Endometrium (tissue), 2 donors: ENCODE data around the gene ATAD1.
"Not testable (repeated sequence)": the region's sequence is repeated elsewhere in the genome, so short reads cannot be mapped to it uniquely, and the experiment has no call there.

ENCODE experiments used
- FAIRE-seq: peaks from 2 replicates; lab custom pipeline; 2012; peaks lifted over from hg19 to GRCh38; lab: Jason Lieb, UNC
- donor health status: control.
- donor health status: control.

Gene ATAD1

DNA sequence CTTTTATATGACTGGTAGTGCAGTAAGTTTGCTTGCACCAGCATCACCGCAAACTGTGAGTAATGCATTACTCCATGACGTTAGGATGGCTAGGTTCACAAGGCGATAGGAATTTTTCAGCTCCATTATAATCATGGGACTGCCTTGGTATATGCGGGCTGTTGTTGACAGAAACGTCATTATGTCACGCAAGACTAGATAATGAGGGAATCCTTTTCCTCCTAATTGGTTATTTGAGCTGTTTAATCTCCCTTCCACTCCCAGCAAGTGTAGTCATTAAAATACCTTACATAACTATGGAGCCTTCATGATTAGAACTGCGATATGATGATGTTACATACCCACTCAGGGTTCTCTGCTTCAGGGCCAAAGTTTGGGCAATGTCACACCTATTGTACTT lies 28.0 kb upstream of the ATAD1 start:
- FAIRE-seq, result no peak

DNA sequence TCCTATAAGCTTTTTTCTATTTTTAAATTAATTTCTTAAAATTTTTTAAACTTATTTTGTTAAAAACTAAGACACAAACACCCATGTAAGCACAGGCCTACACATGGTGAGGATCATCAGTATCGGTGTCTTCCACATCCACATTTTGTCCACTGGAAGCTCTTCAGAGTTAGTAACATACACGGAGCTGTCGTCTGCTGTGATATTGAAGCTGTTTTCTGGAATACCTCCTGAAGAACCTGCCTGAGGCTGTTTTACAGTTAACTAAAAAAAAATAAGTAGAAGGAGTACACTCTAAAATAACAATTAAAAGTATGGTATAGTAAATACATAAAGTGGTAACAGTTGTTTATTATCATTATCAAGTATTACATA lies 27.6 kb upstream of the ATAD1 start:
- FAIRE-seq, result no peak

DNA sequence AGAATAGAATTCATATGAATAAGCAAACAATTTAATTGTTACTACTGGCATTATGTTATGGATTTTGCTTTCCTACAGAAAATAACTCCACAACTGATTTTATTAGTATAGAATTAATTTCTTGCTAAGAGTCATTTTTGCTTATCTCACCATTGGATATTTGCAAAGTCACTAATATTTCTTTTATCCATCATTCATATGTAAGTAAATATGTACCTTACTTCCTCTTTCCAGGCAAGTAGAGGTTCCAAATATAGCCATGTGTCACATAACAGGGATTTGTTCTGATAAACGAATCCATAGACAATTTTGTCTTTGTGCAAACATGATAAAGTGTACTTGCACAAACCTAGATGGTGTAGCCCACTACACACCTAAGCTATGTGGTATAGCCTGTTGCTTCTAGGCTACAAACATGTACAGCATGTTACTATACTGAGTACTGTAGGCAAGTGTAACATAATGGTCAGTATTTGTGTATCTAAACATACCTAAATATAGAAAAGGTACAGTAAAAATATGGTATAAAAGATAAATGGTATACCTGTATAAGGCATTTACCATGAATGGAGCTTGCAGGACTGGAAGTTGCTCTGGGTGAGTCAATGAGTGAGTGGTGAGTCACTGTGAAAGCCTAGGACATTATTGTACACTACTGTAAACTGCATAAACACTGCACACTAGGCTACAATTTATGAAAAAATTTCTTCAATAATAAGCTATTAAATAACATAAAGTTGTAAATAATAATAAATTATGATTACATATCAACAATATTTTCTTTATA lies 27.0 kb upstream of the ATAD1 start:
- FAIRE-seq, result peak; percentile 48

DNA sequence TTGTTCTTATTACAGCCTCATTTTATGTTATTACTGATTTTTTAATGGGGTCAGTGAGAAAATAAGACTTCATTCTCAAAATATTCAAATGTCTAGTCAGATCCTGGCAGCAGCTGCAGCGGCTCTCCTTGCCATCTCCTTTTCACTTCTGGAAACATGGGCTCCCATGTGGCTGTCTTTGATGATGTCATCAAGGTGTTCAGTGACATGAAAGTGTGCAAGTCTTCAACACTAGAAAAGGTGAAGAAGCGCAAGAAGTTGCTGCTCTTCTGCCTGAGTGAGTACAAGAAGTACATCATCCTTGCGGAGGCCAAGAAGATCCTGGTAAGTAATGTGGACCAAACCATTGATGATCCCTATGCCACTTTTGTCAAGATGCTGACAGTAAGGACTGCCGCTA lies 25.7 kb upstream of the ATAD1 start:
- no peak for FAIRE-seq

DNA sequence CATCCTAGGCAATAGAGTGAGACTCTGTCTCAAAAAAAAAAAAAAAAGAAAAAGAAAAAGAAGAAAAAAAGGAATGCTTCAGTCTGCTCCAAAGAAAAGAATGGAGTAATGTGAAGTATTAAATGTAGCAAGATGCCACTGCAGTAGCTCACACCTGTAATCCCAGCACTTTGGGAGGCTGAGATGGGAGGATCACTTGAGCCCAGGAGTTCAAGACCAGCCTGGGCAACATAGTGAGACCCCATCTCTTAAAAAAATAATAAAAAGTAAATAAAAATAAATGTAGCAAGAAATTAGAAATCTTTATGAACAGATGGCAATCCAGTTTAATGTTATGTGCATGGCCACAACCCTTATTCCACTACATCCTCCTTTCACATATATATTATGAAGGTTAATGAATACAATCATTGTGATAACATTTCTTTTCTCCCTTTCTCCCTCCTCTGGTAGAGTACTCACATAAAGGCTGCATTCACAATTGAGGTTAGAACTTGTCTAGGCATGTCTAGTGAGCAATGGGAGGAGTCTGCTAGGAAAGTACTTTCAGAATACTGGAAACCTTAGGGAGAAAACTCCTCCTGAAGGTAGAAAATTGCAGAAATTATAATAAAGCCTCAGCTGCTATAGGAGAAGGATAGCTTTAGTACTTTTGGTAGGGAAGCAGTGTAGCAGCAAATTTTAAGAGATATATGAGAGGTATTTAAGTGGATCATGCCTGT lies 24.9 kb upstream of the ATAD1 start:
- FAIRE-seq, result no peak

DNA sequence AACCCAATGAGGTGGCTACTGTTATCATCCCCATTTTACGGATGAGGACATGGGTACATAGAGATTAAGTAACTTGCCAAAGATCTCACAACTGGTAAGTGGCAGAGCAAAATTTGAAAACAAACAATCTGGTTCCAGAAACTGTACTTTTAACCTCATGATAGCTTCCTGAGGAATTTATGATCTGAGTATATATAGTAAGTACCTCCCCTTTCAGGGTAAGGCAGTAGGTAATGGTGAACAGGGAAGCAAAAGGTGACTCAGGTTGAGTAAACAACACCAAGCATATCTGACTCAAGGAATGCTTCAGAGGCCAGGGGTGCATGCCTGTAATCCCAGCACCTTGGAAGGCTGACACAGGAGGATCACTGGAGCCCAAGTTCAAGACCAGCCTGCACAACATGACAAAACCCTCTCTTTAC lies 24.2 kb upstream of the ATAD1 start:
- no peak for FAIRE-seq

DNA sequence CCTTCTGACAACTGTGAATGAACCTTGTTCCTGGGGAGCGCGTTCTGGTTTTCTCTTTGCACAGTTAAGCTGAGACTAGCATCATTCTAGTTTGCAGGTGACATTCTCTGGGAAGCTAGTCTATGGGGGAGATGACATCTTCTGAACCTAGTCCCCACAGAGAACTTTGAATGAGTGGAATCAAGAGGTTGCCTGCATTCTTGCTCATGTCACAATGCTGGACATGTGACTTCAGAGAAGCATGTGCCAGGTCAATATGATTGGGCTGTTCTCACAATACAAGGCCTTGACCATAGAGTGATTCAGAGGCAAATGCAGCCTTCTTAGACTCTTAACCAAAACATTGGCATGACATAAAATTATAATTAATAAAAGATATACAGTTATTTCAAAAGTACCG lies 23.2 kb upstream of the ATAD1 start:
- FAIRE-seq, result no peak

DNA sequence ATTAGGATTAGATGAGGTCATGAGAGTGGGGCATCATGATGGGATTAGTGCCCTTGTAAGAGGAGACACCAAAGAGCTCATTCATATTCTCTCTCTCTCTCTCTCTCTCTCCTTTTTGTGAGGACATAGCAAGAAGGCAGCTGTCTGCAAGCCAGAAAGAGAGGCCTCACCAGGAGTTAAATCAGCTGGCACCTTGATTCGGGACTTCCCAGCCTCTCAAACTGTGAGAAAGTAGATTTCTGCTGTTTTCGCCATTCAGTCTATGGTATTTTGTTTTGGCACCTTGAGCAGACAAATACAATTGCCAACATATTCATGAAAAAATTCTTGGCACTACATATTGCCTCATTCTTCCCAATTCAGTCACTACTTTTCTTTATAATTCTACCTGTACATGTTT lies 20.6 kb upstream of the ATAD1 start:
- no peak for FAIRE-seq

DNA sequence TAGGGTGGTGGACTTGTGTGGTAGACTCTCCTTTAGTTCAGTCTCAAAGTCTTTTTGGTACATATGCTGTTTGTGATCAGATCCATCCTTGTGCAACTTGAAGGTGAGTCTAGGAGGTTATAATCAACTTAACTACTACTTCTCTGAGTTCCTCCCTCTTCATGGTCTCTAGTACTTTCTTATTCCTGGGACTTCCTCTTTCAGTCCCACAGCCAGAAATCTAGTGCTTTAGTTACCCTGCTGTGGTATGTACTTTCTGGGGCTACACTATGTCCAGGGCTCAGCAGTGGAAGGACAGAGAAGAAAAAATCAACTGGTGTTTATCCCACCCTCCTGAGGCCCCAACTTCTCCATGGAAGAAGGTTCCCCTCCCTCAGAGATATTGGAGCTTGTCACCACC lies 19.4 kb upstream of the ATAD1 start:
- no peak for FAIRE-seq

DNA sequence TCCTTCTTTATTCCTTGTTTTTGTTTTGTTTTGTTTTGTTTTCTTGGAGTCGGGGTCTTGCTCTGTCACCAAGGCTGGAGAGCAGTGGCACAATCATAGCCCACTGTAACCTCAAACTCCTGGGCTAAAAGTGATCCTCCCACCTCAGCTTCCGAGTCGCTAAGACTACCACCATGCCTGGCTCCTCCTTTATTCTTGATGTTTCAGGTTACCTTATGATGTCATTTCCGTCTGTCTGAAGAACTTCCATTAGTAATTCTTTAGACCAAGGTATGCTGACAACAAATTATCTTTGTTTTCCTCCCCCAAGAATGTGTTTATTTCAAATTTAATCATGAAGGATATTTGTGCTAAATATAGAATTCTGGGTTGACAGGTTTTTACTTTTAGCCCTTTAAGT lies 18.1 kb upstream of the ATAD1 start:
- no peak for FAIRE-seq

DNA sequence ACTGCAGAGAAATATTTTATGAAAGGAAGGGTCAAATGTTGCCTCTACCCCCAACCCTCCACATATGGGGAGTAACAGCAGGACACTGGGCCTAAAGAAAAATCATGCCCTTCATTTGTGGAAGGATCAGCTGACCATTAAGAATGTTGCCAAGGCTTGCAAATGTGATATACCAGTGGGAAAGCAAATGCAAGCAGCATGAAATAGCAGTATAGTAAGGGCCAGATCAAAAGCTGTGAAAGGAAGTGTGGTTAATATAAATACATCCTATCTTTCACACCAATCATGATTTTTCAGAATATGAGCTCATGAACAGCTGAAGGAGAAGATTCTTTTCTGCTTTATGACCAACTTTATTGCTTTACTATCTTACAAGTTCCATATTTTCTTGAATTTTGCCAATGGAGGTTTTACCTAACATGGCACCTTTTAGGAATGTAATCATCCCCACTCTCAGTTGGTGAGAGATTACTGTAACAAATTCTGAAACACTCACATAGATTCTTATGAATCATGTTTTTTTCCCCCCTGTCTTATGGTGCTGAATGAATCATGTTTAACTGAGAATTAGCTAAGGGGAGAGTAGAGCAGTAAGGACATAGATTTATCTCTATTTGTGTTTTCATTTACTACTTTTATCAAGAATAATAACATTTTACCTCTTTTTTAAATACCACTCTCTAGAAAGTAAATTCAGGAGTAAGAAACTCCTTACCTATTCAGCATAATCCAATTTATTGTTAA lies 12.1 kb upstream of the ATAD1 start:
- no peak for FAIRE-seq

DNA sequence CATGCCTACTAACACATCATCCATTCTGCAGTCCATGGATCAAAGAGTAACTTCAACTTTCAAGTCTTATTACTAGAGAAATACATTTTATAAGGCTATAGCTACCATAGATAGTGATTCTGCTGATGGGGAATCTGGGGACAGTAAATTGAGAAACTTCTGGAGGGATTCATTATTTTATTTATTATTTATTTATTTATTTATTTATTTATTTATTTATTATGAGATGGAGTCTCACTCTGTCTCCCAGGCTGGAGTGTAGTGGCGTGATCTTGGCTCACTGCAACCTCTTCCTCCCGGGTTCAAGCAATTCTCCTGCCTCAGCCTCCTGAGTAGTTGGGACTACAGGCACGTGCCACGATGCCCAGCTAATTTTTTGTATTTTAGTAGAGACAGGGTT lies 11.0 kb upstream of the ATAD1 start:
- FAIRE-seq, result not testable (repeated sequence)

DNA sequence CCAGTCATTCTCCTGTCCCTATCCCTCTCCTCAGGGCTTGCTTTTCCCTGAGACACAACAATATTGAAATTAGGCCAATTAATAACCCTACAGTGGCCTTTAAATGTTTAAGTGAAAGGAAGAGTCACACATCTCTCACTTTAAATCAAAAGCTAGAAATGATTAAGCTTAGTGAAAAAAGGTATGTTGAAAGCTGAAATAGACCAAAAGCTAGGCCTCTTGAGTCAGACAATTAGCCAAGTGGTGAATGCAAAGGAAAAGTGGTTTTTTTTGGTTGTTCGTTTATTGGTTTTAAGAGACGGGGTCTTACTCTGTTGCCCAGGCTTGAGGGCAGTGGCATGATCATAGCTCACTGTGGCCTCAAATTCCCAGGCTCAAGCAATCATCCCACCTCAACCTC lies 9.7 kb upstream of the ATAD1 start:
- FAIRE-seq, result no peak

DNA sequence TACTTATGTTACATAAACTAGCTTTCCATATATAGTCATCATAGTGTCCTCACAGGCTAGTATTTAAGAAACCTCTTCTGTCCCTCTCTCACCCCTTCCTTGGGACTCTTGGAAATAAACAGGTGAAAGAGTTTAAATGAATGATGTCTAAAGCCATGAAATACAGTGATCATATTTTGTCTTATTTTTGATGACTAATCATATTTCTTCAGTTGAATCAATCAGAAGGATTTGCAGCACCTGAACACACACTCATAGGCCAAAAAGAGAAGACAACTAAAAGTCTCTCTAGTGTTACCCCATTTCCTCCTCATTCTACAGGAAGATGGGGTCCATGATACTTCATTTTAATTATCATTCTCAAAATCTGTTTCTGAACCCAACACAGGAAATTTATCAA lies 8.6 kb upstream of the ATAD1 start:
- no peak for FAIRE-seq

DNA sequence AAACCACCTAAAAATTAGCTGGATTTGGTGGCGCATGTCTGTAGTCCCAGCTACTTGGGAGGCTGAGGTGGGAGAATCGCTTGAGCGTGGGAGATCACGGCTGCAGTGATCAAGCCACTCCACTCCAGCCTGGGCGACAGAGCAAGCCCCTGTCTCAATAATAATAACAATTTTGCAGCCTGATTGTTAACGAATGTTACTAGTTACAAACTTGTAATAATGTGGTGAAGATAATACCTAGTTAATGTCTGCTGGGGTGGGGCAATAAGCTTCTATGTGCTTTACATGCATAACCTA lies 1.2 kb upstream of the ATAD1 start:
- FAIRE-seq, result no peak

DNA sequence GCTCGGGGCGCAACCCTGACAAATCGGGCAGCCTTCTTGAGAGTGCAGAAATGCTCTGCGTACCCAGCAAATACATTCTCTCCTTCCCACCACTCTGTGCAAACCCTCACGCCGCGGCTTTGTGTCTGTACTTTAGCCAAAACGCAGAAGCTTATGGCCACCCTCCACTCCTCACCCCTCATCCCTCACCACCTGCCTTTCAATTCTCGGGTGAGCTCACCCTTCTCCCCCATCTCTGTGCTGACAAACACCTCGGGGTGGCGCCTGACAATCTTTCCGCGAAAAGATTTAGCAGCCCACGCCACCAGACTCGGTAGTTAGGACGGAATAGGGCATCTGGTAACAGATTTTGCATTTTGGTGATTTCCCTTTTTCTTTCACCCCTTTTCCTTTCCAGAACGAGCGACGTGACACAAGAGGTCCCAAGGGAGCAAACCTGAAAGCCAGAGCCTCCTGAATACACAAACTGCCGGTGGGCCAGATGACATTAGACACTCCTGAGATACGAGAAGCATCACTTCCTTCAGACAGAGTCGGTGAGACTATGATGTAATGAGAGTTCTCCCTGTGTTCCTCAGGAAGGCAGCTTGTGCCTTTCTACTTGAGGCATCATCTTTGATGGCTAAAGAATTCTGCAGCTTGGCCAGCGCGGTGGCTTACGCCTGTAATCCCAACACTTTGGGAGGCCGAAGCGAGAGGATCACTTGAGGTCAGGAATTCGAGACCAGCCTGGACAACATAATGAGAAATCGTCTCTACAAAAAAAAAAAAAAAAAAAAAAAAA lies 671 bp upstream of the ATAD1 start:
- FAIRE-seq, result no peak

DNA sequence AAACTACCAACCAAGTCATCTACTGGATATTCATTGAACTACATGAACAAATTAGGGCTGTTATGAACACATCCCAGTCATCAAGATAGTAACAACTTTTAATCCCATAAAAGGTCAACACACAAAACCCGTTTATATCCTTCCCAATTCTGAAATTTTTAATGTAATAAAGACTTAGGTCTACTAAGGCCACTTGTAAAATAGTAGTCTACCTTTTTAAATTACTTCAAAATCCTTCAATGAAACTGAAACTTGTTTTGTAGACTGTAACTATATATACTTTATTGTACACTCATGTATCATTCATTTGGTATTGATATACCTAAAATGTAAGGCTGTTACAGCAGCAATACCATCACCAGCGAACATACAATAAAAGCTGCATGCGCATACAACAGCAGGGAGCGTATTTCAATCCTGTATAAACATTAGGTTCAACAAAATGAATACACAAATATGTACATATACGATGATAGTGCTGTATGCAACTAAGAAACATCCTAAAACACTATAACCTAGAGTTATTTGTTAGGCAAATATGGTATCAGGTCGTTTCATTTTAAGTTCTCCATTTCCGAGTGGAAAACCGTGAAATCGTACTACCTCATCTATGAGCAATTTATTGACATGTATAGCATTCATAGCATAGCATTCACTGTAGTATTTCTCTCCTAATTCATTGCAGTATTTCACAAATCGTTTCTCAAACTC lies 973 bp downstream of the ATAD1 start:
- FAIRE-seq, result no peak

DNA sequence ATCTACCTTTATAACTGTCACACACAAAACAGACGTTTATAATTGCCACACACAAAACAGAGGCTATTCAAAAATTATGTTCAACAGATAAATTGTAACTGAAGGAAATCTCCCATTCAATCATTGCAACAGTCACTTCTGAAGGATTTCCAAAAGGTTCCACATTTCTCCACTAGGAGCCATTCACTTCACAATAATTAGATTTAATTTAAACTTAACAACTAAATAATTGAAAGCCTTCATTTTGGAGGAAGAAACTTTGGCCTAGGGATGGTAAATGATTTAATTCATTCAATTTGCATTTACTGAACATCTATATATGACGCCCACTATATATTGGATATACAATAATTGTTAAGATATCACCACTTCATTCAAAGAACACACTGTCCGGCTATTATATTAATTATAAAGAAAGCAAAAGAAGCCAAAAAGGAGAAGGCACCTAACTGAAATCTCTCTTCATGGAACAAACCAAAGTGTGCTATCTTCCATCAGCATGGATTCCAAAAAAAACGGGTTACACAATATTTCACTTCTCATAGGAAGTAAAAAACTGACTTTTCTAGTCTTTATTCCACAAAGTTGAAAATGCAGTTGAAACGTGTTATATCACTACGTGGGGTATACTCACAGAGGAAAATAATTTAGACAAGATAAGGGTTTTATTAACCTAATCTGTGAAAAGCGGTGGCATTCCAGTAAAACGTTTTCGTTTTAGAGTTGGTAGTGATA lies 1.7 kb downstream of the ATAD1 start:
- no peak for FAIRE-seq

DNA sequence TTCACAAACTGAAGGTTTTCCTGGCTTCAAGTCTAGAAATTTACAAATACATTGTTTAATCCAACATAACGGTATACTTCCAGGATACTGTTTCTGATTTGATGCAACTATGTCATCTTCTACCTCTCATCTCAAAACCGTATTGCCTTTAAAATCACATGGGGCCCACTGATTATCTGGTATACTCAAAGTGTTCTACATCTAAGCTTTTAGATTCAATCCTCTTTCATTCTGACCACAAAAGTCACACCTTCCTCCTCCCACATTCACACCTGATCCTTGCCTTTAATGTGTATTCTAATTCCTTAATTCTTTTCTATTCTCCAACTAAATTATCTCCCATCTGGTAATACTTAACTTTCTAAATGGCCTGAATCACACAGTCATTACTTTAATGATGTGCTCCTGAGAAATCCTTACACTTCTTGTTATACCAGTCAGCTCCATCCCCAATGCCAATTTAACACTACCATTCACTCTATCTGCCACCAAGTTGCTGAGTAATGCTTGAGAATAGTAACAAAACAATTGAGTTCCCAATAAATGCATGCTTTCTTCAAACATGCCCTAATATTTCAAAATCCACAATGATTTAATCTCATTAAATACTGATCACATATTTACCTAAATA lies 13.0 kb downstream of the ATAD1 start:
- FAIRE-seq, result no peak

DNA sequence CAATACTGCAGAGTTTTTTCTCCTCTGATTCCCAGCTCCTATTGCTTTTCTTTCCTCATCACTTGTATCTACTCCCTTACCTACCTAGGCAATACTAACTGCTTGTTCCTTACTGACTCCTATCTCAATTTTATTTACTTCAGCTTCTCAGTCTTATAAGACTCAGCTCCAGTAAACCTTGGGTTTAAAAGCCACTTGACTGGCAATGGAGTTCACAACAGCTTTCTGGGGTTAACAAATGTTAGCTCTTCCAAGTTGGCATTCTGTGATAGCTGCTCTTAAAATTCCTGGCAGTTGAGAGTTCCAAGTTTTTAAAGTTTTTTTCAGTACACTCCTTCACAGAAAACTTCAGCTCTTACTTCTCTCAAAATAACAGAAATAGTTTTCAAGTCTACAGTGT lies 14.2 kb downstream of the ATAD1 start:
- no peak for FAIRE-seq

DNA sequence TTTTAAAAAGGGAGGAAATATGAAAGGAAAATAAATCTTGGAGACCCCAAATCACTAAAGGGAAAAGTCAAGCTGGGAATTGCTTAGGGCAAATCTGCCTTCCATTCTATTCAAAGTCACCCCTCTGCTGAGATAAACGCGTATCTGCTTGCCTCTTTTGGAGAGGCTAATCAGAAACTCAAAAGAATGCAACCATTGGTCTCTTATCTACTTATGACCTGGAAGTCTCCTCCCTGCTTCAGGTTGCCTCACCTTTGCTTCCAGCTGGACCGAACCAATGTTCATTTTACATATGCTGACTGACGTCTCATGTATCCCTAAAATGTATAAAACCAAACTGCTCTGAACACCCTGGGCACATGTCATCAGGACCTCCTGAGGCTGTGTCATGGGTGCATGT lies 14.7 kb downstream of the ATAD1 start:
- no peak for FAIRE-seq
